K562 (cell line): ENCODE results near the gene PDE8B. TPM values are rescaled to one million over a fixed set of nuclear protein-coding genes. Genes with fewer than 3 reads are reported as not detected.

Source experiments
- ATAC-seq: fragments of 200-7000 bp; cut with Tn5 transposase; 3 replicates; pipeline ENCODE4 v1.9.1; 2020; ENCODE audit warnings: moderate library complexity
- BruUV-seq: library from RNA; stranded (reverse); fragments of 400-500 nt; replicated peaks from 2 replicates; lab custom pipeline; 2021; lab: Mats Ljungman, UMichigan
- CTCF ChIA-PET: fragments of 300-600 bp; formaldehyde crosslinking; extraction: SDS; loops from one replicate; lab custom pipeline; 2021; ENCODE audit warnings: low intra/inter-chr PET ratio; lab: Yijun Ruan, JAX
- POLR2A ChIA-PET: fragments of 300-600, 350-650 bp; sonication (Branson Sonifier 250); formaldehyde crosslinking; extraction: SDS; loops from one replicate; lab custom pipeline; 2021; ENCODE audit warnings: antibody characterized with exemption, inconsistent platforms; lab: Yijun Ruan, JAX
- DNase-seq, 4 experiments: peaks; one replicate each; pipeline versions ENCODE4 v3.0.0 to v3.0.0-alpha.2; 2011 to 2018; ENCODE audit warnings: low spot score in 3 of 4, mixed read lengths in 3 of 4; ENCODE audit errors: extremely low read depth in 1 of 4
- FAIRE-seq: peaks from 2 replicates; lab custom pipeline; 2011; peaks lifted over from hg19 to GRCh38; lab: Jason Lieb, UNC
- H2AFZ ChIP-seq: 2 replicates; pipeline ENCODE4 v1.6.0; 2011; ENCODE audit warnings: low read depth, low read length, control low read depth, inconsistent platforms
- H3K27ac ChIP-seq: fragments of 200-600 bp; 3 replicates; pipeline ENCODE4 v1.8.0; 2011; ENCODE audit warnings: low read depth, mild to moderate bottlenecking, control low read depth, inconsistent platforms, low read length, moderate library complexity, mixed read lengths; ENCODE audit errors: extremely low read depth
- H3K27me3 ChIP-seq, 2 experiments: fragments of 300-600 bp in 1 of 2; 2 replicates in 1 of 2; 3 replicates in 1 of 2; pipeline versions ENCODE4 v1.6.0 to v1.8.0; 2011; ENCODE audit warnings: inconsistent platforms in 2 of 2, low read length in 2 of 2, mild to moderate bottlenecking in 1 of 2, mixed read lengths in 1 of 2, moderate library complexity in 1 of 2; ENCODE audit not compliant: control insufficient read depth in 2 of 2, insufficient read depth in 2 of 2
- H3K36me3 ChIP-seq: fragments of 300-600 bp; 3 replicates; pipeline ENCODE4 v1.8.0; 2011; ENCODE audit warnings: mild to moderate bottlenecking, low read length, inconsistent platforms; ENCODE audit not compliant: control insufficient read depth, insufficient read depth
- H3K4me1 ChIP-seq, 2 experiments: fragments of 200-600 bp in 1 of 2; replicated peaks in 1 of 2; 2 replicates in 1 of 2; 3 replicates in 1 of 2; pipeline versions ENCODE4 v1.5.1 to v1.8.0; 2011; ENCODE audit warnings: inconsistent platforms in 2 of 2, low read length in 2 of 2, mild to moderate bottlenecking in 1 of 2, mixed read lengths in 1 of 2, moderate library complexity in 1 of 2; ENCODE audit not compliant: control insufficient read depth in 2 of 2, insufficient read depth in 2 of 2
- H3K4me2 ChIP-seq: 2 replicates; pipeline ENCODE4 v1.6.1; 2011; ENCODE audit warnings: low read length, control low read depth, inconsistent platforms, mixed read lengths; ENCODE audit not compliant: insufficient read depth
- H3K4me3 ChIP-seq: fragments of 200-600 bp; sonication (generic), shearing (Covaris generic); 2 replicates; pipeline ENCODE4 v1.5.1; 2016; ENCODE audit warnings: control low read depth, inconsistent platforms
- H3K79me2 ChIP-seq: fragments of 200-600 bp; 3 replicates; pipeline ENCODE4 v1.8.0; 2011; ENCODE audit warnings: low read length, inconsistent platforms; ENCODE audit not compliant: control insufficient read depth, insufficient read depth
- H3K9ac ChIP-seq, 2 experiments: 2 replicates each; pipeline versions ENCODE4 v1.6.0 to v1.6.1; 2011; ENCODE audit warnings: low read depth in 2 of 2, low read length in 2 of 2, control low read depth in 1 of 2, inconsistent platforms in 1 of 2, mild to moderate bottlenecking in 1 of 2, mixed read lengths in 1 of 2; ENCODE audit not compliant: insufficient read depth in 1 of 2
- H3K9me1 ChIP-seq: one replicate; pipeline ENCODE4 v1.6.0; 2011; ENCODE audit warnings: inconsistent platforms, mild to moderate bottlenecking, low read length, moderate library complexity; ENCODE audit not compliant: control insufficient read depth, insufficient read depth
- H3K9me3 ChIP-seq: replicated peaks from 2 replicates; pipeline ENCODE4 v1.5.1; 2011; ENCODE audit warnings: low read depth, low read length, inconsistent platforms; ENCODE audit not compliant: control insufficient read depth, insufficient read depth
- H4K20me1 ChIP-seq: replicated peaks from 2 replicates; pipeline ENCODE4 v1.6.1; 2011; ENCODE audit warnings: low read length, inconsistent platforms, mixed read lengths; ENCODE audit not compliant: control insufficient read depth, insufficient read depth
- BRD4 ChIP-seq: fragments of 200-600 bp; sonication (generic); IDR thresholded peaks from 2 replicates; pipeline ENCODE4 v1.6.1; 2017; ENCODE audit warnings: inconsistent platforms
- CBFB ChIP-seq: sonication (generic); formaldehyde crosslinking; IDR thresholded peaks from 2 replicates; pipeline ENCODE4 v1.4.0; 2020; ENCODE audit warnings: mild to moderate bottlenecking, missing genetic modification reagents
- EP400 ChIP-seq: fragments of 450-650 bp; IDR thresholded peaks from 2 replicates; pipeline ENCODE4 v1.6.1; 2017; ENCODE audit warnings: antibody characterized with exemption, mild to moderate bottlenecking, moderate library complexity
- HDAC6 ChIP-seq: IDR thresholded peaks from 2 replicates; pipeline ENCODE4 v1.6.1; 2012; ENCODE audit warnings: low read depth, mild to moderate bottlenecking, control low read depth, inconsistent platforms, low read length, moderate library complexity
- IRF1 ChIP-seq: sonication (generic); formaldehyde crosslinking; IDR thresholded peaks from 2 replicates; pipeline ENCODE4 v1.8.0; 2022; ENCODE audit warnings: missing genetic modification reagents, mild to moderate bottlenecking, borderline replicate concordance
- KLF6 ChIP-seq: fragments of 250-450 bp; sonication (Bioruptor Pico); IDR thresholded peaks from 2 replicates; pipeline ENCODE4 v1.4.0; 2020; ENCODE audit warnings: mild to moderate bottlenecking, moderate library complexity, borderline replicate concordance
- NR2F6 ChIP-seq: fragments of 450-650 bp; formaldehyde crosslinking; IDR thresholded peaks from 2 replicates; pipeline ENCODE4 v1.4.0; 2020; ENCODE audit warnings: mild to moderate bottlenecking
- SNRNP70 ChIP-seq: fragments of 200-400 bp; formaldehyde crosslinking; optimal IDR thresholded peaks from 2 replicates; pipeline ENCODE3; 2017; ENCODE audit warnings: low read depth, low read length
- WHSC1 ChIP-seq: IDR thresholded peaks from one replicate; pipeline ENCODE4 v1.6.1; 2012; ENCODE audit warnings: low read length, control low read depth, inconsistent platforms
- ZNF197 ChIP-seq: fragments of 200-800 bp; sonication (Bioruptor generic); IDR thresholded peaks from 2 replicates; pipeline ENCODE4 v1.6.1; 2016; ENCODE audit warnings: low read depth, missing genetic modification characterization, missing compliant biosample characterization
- ZNF644 ChIP-seq: fragments of 200-800 bp; sonication (Bioruptor generic); IDR thresholded peaks from 2 replicates; pipeline ENCODE4 v1.6.1; 2016; ENCODE audit warnings: low read depth, missing genetic modification characterization, missing compliant biosample characterization
- ZNF76 ChIP-seq: fragments of 250-450 bp; sonication (Bioruptor Pico); IDR thresholded peaks from 2 replicates; pipeline ENCODE4 v1.4.0; 2020; ENCODE audit warnings: mild to moderate bottlenecking, moderate library complexity, borderline replicate concordance
- WGBS: fragments of 100-300 bp; shearing (Covaris generic); methylation state at CpG from one replicate; pipeline ENCODE4 v1.1.6; 2016; ENCODE audit warnings: low coverage, mixed read lengths; ENCODE audit not compliant: insufficient coverage; ENCODE audit errors: missing lambda C conversion rate; 5-methylcytosine and 5-hydroxymethylcytosine counted together
- in situ Hi-C: fragments of 300-500 bp; cut with MboI; formaldehyde crosslinking; loops from 4 replicates; pipeline ENCODE4 v1.15.0; 2018; ENCODE audit warnings: inconsistent platforms, mixed read lengths
- intact Hi-C: fragments of 100-400 bp; cut with micrococcal nuclease; formaldehyde crosslinking; loops from 2 replicates; pipeline ENCODE4 v1.14.2; 2022
- polyA plus RNA-seq, 8 experiments: library from polyadenylated mRNA; depleted of rRNA in 4 of 8; stranded (reverse) in 5 of 8; unstranded in 3 of 8; fragments of >200 nt; fragmentation: Nextera tagmentation in 2 of 8; fragmentation: Illumina TruSeq in 1 of 8; extraction: Ambion mirVana in 2 of 8; extraction: Trizol in 1 of 8; gene quantifications; 2 replicates each; pipeline versions ENCODE4 v1.2.1 to v1.2.3, GENCODE V29; 2011 to 2014; ENCODE audit warnings: inconsistent platforms in 1 of 8, missing spikeins in 1 of 8
- total RNA-seq, 7 experiments: library from RNA; depleted of rRNA in 6 of 7; stranded (reverse); fragments of >200 nt in 6 of 7; fragmentation: Illumina TruSeq in 2 of 7; extraction: Trizol in 2 of 7; gene quantifications; 2 replicates each; pipeline versions ENCODE4 v1.2.1 to v1.2.3, GENCODE V29; 2011 to 2021; ENCODE audit warnings: low replicate concordance in 1 of 7
- TF ChIP-seq, protein P1 (sequence below), 2 experiments: fragments of 450-650 bp; conservative IDR thresholded peaks; 2 replicates each; pipeline ENCODE4 v1.6.1; 2017; ENCODE audit warnings: mild to moderate bottlenecking in 2 of 2, moderate library complexity in 2 of 2

PDE8B gene
- total and polyA plus RNA-seq, 9 of the 15 experiments (the other 6 are each of a cell fraction or from before 2014, with no cell fraction given) = 0.15 to 0.28 TPM; not detected in 7

- TF ChIP-seq HDAC6 = no peak
These were observed 190.2 kb downstream of the PDE8B start (continued) for GRCh38 chr5:77400645-77401044.

DNA sequence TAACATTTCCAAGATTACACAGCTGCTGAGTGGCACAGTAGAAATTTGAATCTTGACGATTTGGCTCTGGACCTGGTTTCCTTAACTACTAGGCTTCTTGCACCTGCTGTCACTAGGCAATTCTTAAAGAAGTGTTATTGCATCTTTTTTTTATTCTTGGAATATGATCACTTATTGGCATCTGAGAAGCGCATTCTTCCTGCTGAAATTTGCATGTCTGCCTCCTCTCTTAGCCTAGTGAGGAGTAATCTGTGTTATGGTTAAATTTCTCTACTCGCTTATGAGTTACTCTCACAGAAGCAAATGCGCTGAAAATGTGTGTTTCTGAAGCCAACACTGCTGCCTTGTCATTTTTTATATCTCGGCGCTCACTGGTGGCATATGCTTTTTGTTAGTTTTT lies 192.3 kb downstream of the PDE8B start:
- no peak overlapping the region for H3K27ac ChIP-seq
- DNase-seq (no peak), FAIRE-seq (peak; percentile 48)
- H3K4me2 ChIP-seq = no peak overlapping the region
- ChIA-PET POLR2A (no interaction called here), CTCF (no interaction called here)
- no peaks in the 10 kb centered on the region for H3K9me1 ChIP-seq
- H3K4me3 ChIP-seq = no peak overlapping the region
- H3K36me3 ChIP-seq = no peaks in the 10 kb centered on the region
- no peaks in the 10 kb centered on the region for H3K4me1 ChIP-seq
- no peaks in the 10 kb centered on the region for H3K9me3 ChIP-seq
- 0% methylated on average over 6 of the region's 6 CpGs for WGBS
- no peak overlapping the region for H2AFZ ChIP-seq
- H3K27me3 ChIP-seq = peaks cover 27 to 49% of the 10 kb centered on the region in 2 experiments
- no peaks in the 10 kb centered on the region for H3K79me2 ChIP-seq
- H4K20me1 ChIP-seq = no peaks in the 10 kb centered on the region
- TF ChIP-seq SNRNP70 = no peak
- TF ChIP-seq EP400 = no peak
- TF ChIP-seq, protein P1, sequence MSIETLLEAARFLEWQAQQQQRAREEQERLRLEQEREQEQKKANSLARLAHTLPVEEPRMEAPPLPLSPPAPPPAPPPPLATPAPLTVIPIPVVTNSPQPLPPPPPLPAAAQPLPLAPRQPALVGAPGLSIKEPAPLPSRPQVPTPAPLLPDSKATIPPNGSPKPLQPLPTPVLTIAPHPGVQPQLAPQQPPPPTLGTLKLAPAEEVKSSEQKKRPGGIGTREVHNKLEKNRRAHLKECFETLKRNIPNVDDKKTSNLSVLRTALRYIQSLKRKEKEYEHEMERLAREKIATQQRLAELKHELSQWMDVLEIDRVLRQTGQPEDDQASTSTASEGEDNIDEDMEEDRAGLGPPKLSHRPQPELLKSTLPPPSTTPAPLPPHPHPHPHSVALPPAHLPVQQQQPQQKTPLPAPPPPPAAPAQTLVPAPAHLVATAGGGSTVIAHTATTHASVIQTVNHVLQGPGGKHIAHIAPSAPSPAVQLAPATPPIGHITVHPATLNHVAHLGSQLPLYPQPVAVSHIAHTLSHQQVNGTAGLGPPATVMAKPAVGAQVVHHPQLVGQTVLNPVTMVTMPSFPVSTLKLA (conservative IDR thresholded peaks at IDR 0.05) = no peak
- TF ChIP-seq ZNF644 = no peak
- TF ChIP-seq CBFB = no peak
- TF ChIP-seq BRD4 = no peak
- TF ChIP-seq ZNF197 (CRISPR knock-in tag) = no peak
- no peak for TF ChIP-seq KLF6 (CRISPR knock-in tag)
- TF ChIP-seq IRF1 (CRISPR knock-in tag) = no peak
- no peak for TF ChIP-seq NR2F6 (CRISPR knock-in tag)
- TF ChIP-seq ZNF76 (CRISPR knock-in tag) = no peak
- no peak for TF ChIP-seq WHSC1
- TF ChIP-seq, all 486 proteins: peak for 0
- in situ Hi-C loops (no loop called here), intact Hi-C loops (no loop called here)
- no peak overlapping the region for H3K9ac ChIP-seq
- BruUV-seq = no TSS peak
- no peak for ATAC-seq
